SKM-1 treated with dmso at 0.1 percent for 144 hours (cell line): ENCODE data around the gene MAGI2.

Source experiments
- DNase-seq: peaks from one replicate; lab custom pipeline; 2025; ENCODE audit not compliant: unreplicated experiment; lab: John Stamatoyannopoulos, UW

The MAGI2 gene

GRCh38 chr7:78172267-78172757 lies 1281.2 kb downstream of the MAGI2 start:
- DNase-seq, result no peak

- no peak for DNase-seq
These were observed 1282.1 kb downstream of the MAGI2 start for GRCh38 chr7:78171398-78171797.

GRCh38 chr7:78170815-78171214 lies 1282.7 kb downstream of the MAGI2 start:
- no peak for DNase-seq

GRCh38 chr7:78169992-78170391 lies 1283.5 kb downstream of the MAGI2 start:
- DNase-seq, result no peak

- DNase-seq, result no peak
These were observed 1284.6 kb downstream of the MAGI2 start for GRCh38 chr7:78168865-78169264.

- no peak for DNase-seq
These were observed 1285.6 kb downstream of the MAGI2 start for GRCh38 chr7:78167860-78168259.

- no peak for DNase-seq
These were observed 1287.6 kb downstream of the MAGI2 start for GRCh38 chr7:78165854-78166253.

GRCh38 chr7:78165454-78165853 lies 1288.0 kb downstream of the MAGI2 start:
- DNase-seq, result no peak

- DNase-seq, result no peak
These were observed 1289.0 kb downstream of the MAGI2 start for GRCh38 chr7:78164459-78164858.

GRCh38 chr7:78161781-78162180 lies 1291.7 kb downstream of the MAGI2 start:
- DNase-seq, result no peak

- DNase-seq, result no peak
These were observed 1293.9 kb downstream of the MAGI2 start for GRCh38 chr7:78159545-78159944.

GRCh38 chr7:78153285-78153684 lies 1300.2 kb downstream of the MAGI2 start:
- DNase-seq, result no peak

- DNase-seq, result no peak
These were observed 1302.2 kb downstream of the MAGI2 start for GRCh38 chr7:78151229-78151628.

GRCh38 chr7:78149787-78150186 lies 1303.7 kb downstream of the MAGI2 start:
- DNase-seq, result no peak

GRCh38 chr7:78148166-78148894 lies 1305.1 kb downstream of the MAGI2 start:
- no peak for DNase-seq

GRCh38 chr7:78146546-78146945 lies 1306.9 kb downstream of the MAGI2 start:
- no peak for DNase-seq

- no peak for DNase-seq
These were observed 1309.8 kb downstream of the MAGI2 start for GRCh38 chr7:78143661-78144060.

- no peak for DNase-seq
These were observed 1311.8 kb downstream of the MAGI2 start for GRCh38 chr7:78141522-78142281.

- no peak for DNase-seq
These were observed 1313.4 kb downstream of the MAGI2 start for GRCh38 chr7:78140109-78140508.

- DNase-seq, result no peak
These were observed 1314.1 kb downstream of the MAGI2 start for GRCh38 chr7:78139335-78139734.

GRCh38 chr7:78134774-78135173 lies 1318.7 kb downstream of the MAGI2 start:
- no peak for DNase-seq

- peak; percentile 2 for DNase-seq
These were observed 1319.2 kb downstream of the MAGI2 start for GRCh38 chr7:78134256-78134655.
